Kidney epithelial cell (primary cell): Measurements from ENCODE around the gene HDAC9. TPM values are rescaled to one million over a fixed set of nuclear protein-coding genes. Genes with fewer than 3 reads are reported as not detected.

Experiments
- DNase-seq: peaks from one replicate; pipeline ENCODE4 v3.0.0-alpha.2; 2010; ENCODE audit warnings: low read depth
- H3K27me3 ChIP-seq: 2 replicates; pipeline ENCODE4 v1.6.0; 2011; ENCODE audit warnings: low read length; ENCODE audit not compliant: control insufficient read depth, insufficient read depth
- H3K36me3 ChIP-seq: 2 replicates; pipeline ENCODE4 v1.5.1; 2011; ENCODE audit warnings: low read length; ENCODE audit not compliant: control insufficient read depth, insufficient read depth
- H3K4me3 ChIP-seq: 2 replicates; pipeline ENCODE4 v1.5.1; 2011; ENCODE audit warnings: low read depth, mild to moderate bottlenecking, control low read depth, low read length
- CTCF ChIP-seq: IDR thresholded peaks from 2 replicates; pipeline ENCODE4 v1.5.1; 2011; ENCODE audit warnings: mild to moderate bottlenecking, moderate library complexity, low read length, control low read depth, inconsistent platforms; ENCODE audit not compliant: insufficient read depth, poor library complexity, severe bottlenecking
- total RNA-seq: library from RNA; depleted of rRNA; stranded (reverse); fragments of >200 nt; gene quantifications from 2 replicates; pipeline ENCODE4 v1.2.3, GENCODE V29; 2015

Gene HDAC9
- total RNA-seq, 1 donor from 2014 or later: 84.5 TPM

GRCh38 chr7:18927134-18927533 is 431.6 kb downstream of the HDAC9 start:
- H3K36me3 ChIP-seq: no peaks in the 10 kb centered on the region
- no peak for TF ChIP-seq CTCF
- no peak overlapping the region for H3K4me3 ChIP-seq
- H3K27me3 ChIP-seq: no peaks in the 10 kb centered on the region
- DNase-seq: no peak

GRCh38 chr7:18936265-18936664 is 440.7 kb downstream of the HDAC9 start:
- no peak for TF ChIP-seq CTCF
- Histone ChIP-seq H3K4me3 (no peak overlapping the region), H3K27me3 (no peaks in the 10 kb centered on the region), H3K36me3 (no peaks in the 10 kb centered on the region)
- DNase-seq: no peak

GRCh38 chr7:18939771-18940592 is 444.4 kb downstream of the HDAC9 start:
- Histone ChIP-seq H3K27me3 (no peaks in the 10 kb centered on the region), H3K4me3 (no peak overlapping the region), H3K36me3 (no peaks in the 10 kb centered on the region)
- no peak for TF ChIP-seq CTCF
- no peak for DNase-seq

GRCh38 chr7:18940593-18941134 is 445.1 kb downstream of the HDAC9 start:
- Histone ChIP-seq H3K4me3 (no peak overlapping the region), H3K36me3 (no peaks in the 10 kb centered on the region), H3K27me3 (no peaks in the 10 kb centered on the region)
- no peak for DNase-seq
- no peak for TF ChIP-seq CTCF

- no peak for DNase-seq
- Histone ChIP-seq H3K27me3 (no peaks in the 10 kb centered on the region), H3K36me3 (no peaks in the 10 kb centered on the region), H3K4me3 (no peak overlapping the region)
- no peak for TF ChIP-seq CTCF
These were observed 445.7 kb downstream of the HDAC9 start for GRCh38 chr7:18941207-18941606.
